GM19395 (cell line): ENCODE data around the gene NMT1.

Experiments
- ATAC-seq: cut with Tn5 transposase; IDR thresholded peaks from one replicate; pipeline ENCODE4 v1.9.1; 2021; ENCODE audit warnings: mild to moderate bottlenecking, moderate library complexity; ENCODE audit not compliant: unreplicated experiment

Gene NMT1

DNA sequence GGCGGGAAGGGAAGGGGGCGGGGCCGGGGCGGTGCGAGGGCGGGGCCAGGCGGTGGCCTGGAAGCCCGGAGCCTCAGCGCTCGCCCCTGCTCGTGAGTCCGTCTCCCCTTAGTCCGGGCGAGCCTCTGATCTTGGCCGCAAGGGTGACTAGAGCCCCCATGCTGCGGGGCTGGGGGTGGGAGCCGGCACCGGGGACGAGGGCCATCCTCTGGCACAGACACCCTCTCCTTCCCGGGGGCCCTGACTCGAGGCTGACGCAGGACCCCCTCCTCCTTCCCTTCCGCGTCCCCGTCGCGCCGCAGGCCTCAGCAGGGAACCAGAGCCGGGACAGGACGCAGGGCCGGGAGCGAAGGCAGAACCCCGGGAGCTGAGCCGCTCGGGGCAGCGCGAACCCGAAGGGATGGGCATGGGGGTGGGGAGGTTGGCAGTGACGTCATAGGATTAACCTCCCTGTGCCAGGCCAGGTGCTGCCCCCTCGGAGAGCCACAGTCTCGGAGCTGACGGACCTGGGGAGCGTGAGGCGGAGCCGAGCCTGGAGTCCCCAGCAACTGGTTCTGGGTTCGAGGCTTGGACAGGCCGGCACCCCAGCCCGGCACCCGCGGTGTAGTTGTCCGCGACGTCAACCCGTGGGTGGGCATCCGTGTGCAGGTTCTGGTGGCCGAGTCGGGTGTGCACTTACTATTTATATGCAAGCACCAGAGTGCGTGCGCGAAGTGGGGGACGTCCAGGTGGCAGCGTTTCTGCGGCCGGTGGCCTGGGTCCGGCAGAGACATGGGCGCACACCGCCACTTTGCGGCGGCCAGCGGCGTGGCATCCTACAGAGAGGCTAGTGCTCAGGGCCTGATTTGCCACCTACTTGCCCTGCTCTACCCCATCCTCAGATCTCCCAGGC, 71.7 kb downstream of the NMT1 start:
- ATAC-seq: no peak

- peak; percentile 76 for ATAC-seq
These were observed 74.3 kb downstream of the NMT1 start, which contains the start of gene ACBD4 for GRCh38 chr17:45135192-45135977. TSS of gene ACBD4 (plus strand) at chr17:45135687. CDS start at chr17:45136145, 458 bp downstream.

- ATAC-seq: no peak
These were observed 75.1 kb downstream of the NMT1 start for GRCh38 chr17:45135978-45136791.

GRCh38 chr17:45136846-45137560, 75.9 kb downstream of the NMT1 start:
- no peak for ATAC-seq

- no peak for ATAC-seq
These were observed 76.6 kb downstream of the NMT1 start for GRCh38 chr17:45137561-45138305.

DNA sequence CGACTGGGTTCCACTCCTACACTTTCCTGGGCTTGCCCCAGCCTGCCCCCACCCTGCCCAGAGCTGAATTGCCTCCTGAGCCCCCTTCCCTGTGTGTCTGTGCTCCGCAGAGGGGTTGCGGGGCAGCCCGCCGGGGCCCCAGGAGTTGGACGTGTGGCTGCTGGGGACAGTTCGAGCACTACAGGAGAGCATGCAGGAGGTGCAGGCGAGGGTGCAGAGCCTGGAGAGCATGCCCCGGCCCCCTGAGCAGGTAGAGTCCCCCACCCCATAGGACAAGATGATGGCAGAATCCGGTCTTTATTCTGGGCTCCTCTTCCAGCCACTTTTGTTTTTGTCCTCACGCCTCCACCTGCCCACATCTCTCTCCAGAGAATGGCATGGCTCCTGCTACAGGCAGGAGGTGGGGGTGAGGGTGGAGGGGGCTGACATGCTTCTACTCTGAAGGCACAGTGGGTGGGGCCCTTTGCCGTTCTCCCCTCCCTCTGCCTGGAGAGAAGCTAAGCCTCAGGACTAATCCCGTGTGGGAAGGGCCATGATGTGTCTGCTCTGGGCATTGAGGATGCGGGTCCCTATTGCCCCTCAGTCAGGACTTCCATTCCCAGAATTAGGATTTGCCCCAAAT, 77.9 kb downstream of the NMT1 start:
- no peak for ATAC-seq

- no peak for ATAC-seq
These were observed 78.4 kb downstream of the NMT1 start for GRCh38 chr17:45139533-45139920.

GRCh38 chr17:45143094-45143670, 82.1 kb downstream of the NMT1 start:
- ATAC-seq: no peak

GRCh38 chr17:45143767-45144198, 82.7 kb downstream of the NMT1 start:
- no peak for ATAC-seq

DNA sequence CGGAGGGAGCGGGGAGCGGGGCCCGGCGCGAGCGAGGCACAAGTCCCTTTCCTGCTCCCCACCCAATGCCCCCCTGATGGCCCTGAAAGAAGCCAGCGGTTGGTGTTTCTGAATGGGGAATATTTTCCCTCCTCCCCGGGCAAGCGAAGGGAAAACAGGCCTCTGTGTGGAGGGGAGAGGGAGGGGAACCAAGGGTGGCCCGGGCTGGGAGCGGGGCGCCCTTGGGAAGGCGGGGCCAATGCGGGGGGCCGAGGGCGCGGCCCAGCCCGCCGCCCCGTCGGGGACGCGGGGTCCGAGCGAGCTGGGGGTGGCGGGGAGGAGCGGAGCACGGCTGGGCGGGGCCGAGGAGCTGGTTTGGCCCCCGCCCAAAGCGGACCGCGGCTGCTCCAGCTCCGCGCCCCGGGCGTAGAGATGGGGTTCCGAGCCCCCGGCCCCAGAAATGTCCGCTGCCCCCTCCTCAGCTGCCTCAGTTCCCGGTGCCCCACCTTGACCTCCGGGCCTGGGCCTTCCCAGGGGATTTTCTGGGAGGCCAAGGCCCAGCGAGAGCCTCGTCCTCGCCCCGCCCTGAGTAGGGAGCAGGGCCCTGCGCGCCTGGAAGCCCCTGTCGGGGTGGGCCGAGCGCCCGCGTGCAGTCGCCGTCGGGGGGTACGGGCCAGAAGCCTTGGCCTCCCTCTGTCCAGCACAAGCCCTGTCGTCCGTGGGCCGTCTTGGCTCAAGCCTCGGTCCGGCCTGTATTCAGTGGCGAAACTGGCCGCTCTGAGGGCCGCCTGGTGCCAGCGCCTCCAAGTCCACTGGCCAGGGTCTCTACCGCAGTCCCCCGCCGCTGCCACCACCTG, 83.3 kb downstream of the NMT1 start:
- ATAC-seq: no peak

DNA sequence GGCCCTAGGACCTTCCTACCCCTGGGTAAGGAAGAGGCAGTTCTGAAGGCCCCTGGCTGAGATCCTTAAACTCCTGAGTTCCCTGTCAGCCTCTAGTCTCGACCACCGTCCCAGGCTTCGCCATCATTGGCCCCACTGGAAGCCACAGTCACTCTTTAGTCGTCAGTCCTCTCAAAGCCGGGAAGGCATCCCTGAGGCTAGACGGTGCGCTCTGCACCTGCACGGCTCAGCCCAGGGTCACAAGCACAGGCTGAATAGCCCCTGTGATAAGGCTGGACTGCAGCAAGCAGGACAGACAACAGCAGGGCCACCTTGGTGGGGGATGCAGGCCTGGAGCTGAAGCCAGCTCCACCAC, 83.9 kb downstream of the NMT1 start:
- ATAC-seq: no peak

- no peak for ATAC-seq
These were observed 85.0 kb downstream of the NMT1 start for GRCh38 chr17:45146166-45146565.

GRCh38 chr17:45146592-45146889, 85.4 kb downstream of the NMT1 start:
- no peak for ATAC-seq

DNA sequence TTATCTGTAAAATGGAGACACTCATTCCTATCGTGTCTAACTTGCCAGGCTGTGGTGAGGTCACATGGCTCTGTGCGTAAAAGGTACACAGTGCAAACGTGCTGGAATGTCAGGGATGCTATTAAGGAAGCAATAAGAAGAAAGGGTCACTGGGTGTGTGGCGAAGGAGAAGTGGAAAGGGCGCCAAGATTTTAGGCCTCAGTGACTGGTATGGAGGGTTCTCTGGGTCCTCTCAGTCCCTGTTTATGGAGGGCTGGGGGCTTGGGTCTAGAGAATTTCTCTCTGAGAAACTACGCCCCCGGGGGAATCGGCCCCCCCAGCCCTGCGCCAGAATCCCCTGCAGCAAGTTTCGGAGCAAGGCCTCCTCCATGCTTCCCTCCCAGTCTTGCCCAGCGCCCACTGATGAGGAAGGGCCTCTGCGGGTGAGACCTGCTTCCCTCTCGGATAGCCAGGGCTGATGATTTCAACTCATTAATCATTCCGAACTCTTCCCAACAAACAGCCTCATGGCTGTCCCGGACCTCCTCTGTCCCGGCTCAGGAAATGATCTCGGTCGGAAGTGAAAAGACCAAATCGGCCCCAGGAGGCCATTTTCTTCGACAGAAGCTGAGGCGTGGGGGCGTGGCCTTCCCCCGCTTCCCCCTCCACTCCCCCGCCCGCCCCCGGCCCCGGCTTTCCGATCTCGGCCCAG, 85.9 kb downstream of the NMT1 start:
- ATAC-seq: no peak

- ATAC-seq: no peak
These were observed 86.6 kb downstream of the NMT1 start for GRCh38 chr17:45147581-45148182.

DNA sequence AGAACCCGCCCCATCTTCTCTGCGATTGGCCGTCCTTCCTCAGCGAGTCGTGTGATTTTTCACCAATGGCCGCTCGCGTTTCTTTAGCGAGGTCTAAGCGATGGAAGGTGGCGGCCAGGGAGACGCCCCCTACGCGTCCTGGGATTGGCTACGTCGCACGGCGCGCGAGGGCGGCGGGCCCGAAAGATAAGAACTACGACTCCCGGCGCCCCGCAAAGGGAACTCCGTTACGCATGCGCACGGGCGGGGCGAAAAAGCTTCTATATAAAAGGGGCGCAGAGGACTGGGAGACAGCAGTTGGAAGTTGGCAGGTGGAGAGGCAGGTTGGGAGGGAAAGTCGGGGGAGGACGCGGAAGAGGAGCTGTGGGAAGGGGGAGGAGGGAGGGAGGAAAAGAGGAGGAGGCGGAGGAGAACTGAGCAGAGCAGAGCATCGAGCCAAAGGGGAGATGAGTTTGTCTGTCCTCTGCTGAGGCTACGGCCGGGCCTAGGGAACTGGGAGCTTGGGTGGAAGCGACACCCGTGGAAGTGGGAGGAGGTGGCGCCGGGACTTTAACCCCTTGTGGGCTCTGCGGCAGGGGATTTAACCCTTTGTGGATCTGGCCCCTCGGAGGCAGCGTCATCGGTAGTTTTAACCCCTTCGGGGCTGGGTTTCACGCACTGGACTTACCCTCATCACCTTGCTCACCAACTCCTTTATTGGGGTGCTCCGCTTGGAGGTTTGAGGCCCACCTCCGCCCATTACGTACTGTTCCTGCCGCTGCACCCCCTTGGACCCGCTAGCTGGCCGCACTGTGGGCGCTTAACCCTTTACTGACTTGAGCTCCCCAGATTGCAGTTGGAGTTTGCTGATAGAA, 87.3 kb downstream of the NMT1 start, which contains the start of gene HEXIM1:
Gene HEXIM1, plus strand, starts transcription at position 293 of the 854 bp plus-strand sequence. CDS start 716 bp downstream, outside the sequence.
- ATAC-seq: peak; percentile 52
